HG03039 (cell line): ENCODE data around the gene ULK2.
"Not testable (repeated sequence)": the region's sequence is repeated elsewhere in the genome, so short reads cannot be mapped to it uniquely, and the experiment has no call there.

Experiments used
- ATAC-seq: cut with Tn5 transposase; IDR thresholded peaks from one replicate; pipeline ENCODE4 v1.9.1; 2021; ENCODE audit warnings: mild to moderate bottlenecking, moderate library complexity; ENCODE audit not compliant: unreplicated experiment

ULK2 gene

DNA sequence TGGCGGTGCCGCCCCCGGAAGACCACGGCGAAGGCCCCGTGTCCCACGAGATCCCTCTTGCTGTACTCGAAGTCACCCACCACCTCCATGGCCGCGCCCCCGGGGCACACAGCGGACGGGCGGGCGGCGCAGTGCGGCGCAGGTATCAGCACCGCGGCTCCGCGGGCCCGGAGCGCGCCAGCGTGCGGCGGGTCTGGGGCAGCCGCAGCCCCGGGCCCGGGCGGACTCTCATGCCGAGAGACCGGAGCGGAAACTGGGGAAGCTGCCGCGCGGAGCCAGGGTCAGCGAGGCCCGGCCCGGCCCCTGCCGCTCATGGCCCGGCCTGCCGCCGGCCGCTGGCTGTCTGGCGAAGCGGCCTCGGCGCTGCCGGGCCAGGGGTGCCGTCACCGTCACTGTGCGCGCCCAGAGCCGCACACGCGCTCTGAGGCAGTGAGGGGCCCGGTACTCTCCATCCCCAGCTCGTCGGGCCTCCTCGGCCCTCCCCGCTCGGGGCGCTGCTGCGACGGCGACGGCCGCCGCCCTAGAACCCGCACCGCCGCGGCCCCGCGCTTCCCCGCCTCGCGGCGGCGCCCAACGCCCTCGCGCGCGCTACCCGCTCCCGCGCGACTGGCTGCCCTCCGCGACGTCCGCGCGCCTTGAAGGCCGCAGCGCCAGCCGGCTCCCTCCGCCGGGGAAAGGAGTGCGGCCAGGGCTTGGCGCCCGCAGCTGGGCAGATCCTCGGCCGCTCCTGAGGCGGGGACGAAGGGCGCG lies at the start of gene ULK2:
TSS of gene ULK2 (minus strand) at position 608 of the 750 bp plus-strand sequence. CDS start at position 89, 519 bp downstream.
- peak; percentile 50 for ATAC-seq

DNA sequence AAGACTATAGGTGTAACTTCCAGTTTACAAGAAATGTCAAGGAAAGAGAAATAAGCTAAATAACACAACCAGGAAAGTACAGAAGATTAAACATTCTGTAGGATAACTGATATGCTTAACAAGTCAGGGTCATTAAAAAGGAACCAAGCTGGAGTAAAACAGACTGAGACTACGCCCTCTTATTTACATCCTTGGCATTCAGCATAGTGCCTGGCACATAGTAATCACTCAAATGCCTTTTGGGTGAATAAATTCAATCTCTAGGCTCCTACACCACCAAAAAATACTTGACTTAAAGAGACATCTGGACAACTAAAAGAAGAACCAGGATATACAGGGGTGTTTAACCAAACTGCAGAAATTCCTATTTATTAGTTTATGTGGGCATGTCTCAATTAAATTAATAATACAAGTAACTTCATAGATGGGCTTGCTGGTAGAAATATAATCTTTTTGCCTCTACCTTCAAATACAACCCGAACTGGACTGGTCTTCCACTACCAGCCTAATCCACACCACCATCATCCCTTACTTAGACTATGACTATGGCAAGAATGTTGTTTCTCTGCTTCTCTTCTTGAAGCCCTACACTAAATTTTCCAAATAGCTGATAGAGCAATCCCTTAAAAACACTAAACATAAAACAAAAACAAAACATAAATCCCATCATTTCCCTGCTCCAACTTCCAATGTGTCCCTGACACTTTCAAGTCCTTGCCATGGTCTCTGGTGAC lies 47.7 kb upstream of the ULK2 start:
- ATAC-seq = no peak

DNA sequence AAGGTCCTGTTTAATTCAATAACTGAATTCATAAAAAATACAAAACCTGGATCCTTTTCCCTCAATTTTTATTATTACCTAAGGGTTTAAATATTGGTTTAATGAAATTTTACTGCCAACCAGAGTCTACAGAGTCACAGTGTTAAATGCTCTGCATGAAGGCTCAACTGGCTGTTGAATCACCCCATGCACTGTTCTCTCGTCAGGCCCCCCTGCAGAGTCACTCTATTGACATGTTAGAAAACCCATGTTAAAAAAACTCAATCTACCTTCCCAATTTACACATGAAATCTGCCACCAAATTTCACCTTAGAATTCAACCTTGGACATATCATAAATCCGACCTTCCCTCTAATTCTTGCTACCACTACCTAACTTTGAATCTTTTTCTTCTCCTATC lies 43.3 kb upstream of the ULK2 start:
- no peak for ATAC-seq

DNA sequence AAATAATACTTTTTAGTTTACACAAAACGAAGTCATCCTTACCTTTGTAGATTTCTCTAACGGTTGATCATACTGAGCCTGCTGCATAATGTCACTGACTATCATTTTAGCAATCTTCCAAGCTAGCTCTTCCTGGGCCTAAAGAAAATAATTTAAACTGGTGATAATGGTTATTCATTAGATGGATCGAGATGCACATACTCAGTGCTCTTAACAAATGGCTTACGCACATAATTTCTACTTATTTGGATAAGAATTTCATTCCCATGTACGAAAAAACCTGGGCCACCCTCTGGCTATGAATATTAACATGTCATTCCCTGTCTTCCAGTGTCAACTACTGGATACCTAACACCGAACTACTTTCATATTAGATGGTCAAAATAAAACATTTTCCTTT lies 41.4 kb upstream of the ULK2 start:
- no peak for ATAC-seq

DNA sequence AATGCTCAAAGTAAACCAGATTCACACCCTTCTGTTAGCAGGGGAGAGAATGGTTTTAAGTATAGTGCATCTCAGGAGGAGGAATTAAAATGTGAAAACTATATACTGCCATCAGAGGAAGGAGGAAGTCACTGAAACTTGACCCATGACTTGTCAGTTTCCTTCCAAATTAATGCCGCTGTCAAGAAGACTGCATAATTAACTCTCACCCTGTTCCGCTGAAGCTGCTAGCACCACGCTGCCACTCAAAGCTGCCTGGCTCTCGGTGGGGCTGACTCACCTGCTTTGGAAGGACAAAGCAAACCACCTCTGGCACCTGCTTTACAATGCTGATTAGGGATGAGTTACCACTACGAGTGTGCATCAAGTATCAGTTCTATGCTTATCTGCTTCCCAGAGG lies 37.8 kb upstream of the ULK2 start:
- no peak for ATAC-seq

DNA sequence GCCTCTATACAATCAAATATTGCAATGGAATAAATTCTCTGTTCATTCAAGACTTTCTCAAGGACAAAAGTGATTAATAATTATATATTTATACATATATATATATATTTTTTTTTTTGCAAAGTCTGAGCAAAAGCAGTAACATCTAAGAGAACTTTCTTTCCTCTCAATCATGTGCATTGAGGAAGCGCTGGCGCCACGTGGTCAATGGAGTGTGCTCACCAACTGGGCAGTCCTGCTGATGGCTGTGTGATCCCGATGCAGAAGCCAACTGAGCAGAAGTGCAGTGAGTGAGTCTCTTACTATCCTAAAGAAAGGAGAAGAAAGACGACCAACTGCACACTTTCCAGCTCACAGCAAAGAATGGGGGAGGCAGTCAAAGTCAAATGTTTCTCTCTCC lies 37.2 kb upstream of the ULK2 start:
- no peak for ATAC-seq

DNA sequence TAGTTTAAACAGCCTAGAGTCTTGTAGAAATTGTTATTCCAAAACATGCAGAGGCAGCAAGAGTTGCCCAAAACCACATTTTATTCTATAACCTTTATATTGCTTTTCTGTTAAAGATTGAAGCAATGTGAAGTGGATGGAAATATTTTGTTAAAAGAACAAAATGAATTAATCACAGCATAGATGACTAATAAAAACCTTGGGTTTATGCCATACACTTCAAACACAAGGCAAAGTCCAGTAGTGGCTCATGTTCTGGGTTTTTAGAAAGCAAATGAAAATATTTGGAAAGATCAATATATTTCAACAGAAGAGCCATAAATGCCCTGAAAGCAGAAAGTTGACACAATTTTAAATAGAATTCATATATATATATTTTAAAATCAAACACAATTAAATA lies 36.7 kb upstream of the ULK2 start:
- ATAC-seq = no peak

DNA sequence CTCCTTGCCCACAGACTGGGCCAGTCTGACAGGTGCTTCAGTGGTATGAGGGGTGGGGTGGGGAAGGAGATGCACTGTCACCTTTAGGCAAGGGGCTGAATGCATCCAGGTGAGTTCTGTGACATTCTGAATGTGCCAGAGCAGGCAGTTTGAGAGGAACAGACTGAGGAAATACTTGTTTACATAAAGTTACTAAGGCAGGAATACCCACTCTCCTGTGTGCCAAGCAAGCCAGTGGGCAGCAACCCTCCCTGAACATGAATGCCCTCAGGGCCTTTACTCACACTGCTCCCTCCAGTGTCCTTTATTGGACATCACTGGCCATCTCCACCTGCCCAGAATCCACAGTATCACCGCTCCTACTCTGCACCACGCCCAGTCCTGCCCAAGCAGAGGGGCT lies 33.1 kb upstream of the ULK2 start:
- no peak for ATAC-seq

DNA sequence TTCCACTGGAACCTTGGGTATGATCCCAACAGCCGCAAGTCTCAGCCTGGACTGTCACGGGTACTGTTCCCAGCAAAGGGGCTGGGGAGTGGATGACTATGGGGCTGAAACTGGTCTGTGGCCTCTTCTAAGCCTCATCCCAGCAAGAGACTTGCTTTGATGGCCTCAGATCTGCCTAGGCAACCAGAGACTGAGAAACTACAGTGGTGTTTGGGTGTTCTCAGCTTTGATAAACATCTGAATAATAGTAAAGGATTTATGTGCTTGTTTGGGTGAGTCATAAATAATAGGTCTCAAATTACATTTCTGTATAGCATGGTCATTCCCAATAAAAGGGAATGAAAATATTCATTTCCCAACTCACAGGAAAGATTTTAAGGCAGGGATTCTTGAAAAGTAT lies 30.2 kb upstream of the ULK2 start:
- ATAC-seq = no peak

DNA sequence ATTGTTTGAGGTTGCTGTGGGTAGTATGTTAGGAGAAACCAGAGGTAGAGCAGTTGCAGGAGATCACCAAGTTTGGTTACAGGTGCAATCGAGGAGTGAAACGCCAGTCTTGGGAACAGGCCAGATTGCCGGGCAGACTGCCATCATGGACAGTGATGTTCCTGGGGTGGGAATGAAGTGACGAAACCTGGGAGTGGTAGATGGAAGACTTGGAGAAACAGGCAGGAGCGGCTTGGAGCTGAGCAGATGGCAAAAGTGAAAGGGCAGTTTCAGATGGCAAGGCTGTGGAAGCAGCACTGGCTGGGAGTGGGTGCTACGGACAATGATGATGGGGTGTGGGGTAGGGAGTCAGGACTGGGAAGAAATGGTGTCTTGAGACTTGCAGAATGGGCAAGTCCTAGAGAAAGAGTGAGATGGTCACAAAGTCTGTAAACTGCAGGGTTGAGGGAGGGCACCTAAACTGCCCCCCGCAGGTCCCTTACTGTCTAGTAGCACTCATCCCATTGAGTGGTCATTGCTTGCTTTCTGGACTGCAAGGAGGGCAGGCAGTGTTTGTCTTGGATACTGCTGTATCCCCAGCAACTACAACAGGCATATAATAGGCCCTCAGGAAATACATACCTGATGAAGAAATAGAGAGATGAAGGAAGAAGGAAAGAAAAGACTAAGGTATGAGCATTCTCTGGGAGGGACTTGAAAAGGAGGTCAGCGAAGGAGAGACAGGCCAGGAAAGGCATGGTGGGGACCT lies 29.5 kb upstream of the ULK2 start:
- ATAC-seq = no peak

DNA sequence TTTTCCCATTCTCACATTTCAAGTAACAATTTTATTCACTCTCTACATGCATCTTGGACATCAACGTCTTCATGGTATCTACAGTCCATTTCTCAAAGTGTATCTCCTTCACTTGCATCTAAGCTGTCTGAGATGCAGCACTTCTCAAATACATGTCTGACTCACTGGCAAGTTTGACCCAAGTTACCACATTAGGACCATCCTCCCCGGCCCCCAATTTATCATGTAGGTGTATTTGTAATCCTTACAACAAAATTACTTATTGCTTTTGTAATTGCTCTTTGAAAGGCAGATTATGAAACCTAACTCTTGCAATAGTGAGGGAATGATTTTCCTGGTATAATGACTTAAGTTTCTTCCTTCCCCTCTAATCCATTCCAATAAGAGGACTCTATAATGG lies 28.9 kb upstream of the ULK2 start:
- no peak for ATAC-seq

DNA sequence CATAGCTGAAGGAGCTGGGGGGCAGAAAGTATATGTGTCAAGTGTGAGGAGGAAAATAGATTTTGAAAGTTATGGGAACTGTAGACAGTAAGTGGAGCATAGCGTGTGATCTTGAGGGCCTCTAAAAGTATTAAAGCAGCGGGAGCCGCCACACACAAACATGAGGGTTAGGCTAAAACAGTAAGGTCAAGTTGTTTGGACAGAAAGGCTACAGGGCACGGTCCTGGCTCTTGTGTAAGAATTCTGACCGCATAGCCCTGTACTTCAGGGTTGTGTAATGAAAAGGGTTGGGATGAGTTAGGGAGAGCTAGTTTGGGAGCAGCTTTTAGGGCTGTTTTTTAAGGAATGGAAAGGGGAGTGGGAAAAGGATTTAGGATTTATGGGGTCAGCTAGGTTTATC lies 22.8 kb upstream of the ULK2 start:
- ATAC-seq = not testable (repeated sequence)

DNA sequence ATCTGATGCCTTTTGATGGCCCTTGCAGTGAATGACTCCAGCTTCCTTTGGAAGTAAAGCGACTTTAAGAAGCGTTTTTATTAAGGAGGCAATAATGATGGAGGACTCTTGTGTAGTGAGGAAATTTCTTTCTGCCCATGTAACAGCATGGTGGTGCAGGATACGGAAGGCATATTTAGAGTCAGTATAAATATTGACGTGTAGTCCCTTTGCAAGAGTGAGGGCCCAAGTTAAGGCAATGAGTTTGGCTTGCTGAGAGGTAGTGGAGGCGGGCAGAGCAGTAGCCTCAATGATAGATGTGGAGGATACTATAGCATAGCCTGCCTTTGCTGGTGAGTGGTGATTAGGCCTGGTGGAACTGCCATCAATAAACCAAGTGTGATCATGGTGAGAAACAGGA lies 22.3 kb upstream of the ULK2 start:
- ATAC-seq = not testable (repeated sequence)

DNA sequence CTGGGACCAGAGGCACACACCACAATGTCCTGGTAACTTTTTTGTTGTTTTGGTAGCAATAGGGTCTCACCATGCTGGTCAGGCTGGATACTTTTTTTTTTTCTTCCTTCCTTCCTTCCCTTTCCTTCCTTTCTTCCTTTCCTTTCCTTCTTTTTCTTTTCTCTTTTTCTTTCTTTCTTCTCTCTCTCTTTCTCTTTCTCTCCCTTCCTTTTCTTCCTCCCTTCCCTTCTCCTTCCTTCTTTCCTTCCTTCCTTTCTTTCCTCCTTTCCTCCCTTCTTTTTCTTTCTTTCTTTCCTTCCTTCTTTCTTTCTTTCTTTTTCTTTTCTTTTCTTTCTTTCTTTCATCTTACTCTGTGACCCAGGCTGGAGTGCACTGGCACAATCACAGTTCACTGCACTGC lies 18.4 kb upstream of the ULK2 start:
- ATAC-seq = no peak

DNA sequence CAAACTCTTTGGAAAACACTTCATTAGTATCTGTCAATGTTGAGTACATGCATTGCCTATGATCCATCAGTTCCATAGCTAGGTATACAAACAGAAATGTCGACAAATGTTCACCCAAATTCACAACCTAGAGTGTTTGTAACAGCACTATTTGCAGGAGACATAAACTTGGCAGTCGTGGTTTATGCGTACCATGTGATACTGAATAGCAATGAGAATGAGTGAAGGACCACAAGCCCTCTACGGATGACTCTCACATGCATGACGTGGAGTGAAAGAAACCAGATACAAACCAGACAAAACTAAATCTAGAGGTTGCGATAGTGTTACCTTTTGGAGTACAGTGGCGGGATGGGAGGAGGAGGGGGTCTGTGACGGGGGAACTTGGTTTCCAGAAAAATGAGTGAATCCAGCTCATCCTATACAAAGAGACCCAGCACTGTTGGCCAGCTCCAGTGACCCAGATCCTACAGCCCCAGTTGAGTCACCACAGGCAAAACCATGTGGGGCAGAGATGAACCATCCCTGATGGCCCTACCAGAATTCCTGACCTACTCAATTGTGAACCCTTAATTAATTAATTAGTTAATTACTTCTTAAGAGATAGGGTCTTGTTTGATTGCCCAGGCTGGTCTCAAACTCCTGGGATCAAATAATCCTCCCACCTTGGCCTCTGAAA lies 15.9 kb upstream of the ULK2 start:
- no peak for ATAC-seq

DNA sequence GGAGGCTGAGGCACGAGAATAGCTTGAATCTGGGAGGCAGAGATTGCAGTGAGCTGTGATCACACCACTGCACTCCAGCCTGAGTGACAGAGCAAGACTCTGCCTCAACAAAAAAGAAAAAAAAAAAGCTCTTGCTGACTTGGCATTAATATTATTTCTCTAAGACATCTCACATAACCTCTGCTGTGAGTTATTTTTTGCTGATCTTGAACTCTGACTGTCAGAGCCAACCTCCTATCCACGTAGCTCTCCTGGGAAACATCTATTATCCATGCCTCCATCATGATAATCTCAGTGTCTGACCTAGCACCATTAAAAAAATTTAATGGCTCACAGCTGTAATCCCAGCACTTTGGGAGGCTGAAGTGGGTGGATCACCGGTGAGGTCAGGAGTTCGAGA lies 12.7 kb upstream of the ULK2 start:
- no peak for ATAC-seq

DNA sequence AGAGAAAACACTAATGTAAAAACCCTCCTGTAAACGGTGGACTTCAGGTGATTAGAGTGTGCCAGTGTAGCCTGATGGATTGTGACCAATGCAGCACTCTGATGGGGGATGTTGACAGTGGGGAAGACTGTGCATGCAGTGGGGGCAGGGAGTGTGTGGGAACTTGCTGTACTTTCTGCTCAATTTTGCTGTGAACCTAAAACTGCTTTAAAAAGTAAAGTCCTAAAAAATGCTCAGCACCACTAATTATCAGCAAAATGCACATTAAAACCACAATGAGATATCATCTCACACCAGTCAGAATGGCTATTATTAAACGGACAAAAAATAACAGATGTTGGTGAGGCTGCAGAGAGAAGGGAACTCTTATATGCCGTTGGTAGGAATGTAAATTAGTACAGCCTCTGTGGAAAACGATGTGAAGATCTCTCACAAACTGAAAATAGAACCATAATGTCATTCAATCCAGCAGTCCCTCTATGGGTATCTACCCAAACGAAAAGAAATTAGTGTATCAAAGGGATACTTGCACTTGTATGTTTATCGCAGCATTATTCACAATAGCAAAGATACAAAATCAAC lies 9.7 kb upstream of the ULK2 start:
- no peak for ATAC-seq

DNA sequence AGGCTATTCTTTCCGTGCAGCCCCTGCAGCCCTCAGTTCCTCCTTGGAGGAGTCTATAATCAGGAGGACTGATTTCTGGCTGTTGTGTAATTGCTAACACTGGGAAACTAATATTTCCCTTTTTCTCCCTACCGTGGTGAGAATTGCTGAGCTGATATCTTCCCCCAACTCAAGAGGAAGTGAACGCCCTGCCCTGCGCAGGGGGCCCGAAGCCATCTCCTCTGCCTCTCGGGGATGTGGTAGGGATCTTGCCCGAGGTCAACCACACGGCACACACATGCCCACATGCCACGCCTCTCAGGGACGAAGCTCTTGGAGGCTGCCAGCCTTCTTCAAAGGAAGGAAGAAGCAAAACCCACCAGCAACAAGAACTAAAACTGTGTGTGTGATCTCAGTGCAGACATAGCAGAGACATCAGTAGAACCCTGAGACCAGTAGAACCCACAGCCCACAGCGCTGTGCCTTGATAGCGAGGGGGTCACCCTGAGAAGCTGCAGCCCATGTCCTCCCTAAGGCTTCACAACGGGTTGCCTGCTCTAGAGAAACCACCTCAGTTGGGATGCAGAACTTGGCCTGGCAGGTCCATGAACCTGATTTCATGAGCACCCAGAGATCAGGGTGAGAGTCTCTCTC lies 8.9 kb upstream of the ULK2 start:
- ATAC-seq = no peak

DNA sequence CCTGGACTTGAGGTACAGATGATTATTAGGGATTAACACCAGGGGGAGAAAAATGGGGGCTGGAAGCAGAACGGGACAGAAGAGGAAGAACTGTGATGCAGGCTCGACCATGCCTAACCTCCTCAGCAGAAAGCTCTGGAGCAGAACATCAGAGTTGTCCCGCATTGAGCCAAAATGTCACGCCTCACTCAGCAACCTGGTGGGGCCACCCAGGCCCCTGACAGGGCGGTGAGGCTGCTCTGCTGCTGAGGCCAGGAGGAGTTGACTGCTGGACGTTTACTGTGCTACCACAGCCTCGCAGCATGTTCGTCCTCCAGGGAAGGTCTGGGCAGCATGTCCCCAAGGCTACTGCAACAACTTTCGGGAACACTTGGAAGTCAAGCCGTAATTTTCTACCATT lies 6.5 kb upstream of the ULK2 start:
- no peak for ATAC-seq

DNA sequence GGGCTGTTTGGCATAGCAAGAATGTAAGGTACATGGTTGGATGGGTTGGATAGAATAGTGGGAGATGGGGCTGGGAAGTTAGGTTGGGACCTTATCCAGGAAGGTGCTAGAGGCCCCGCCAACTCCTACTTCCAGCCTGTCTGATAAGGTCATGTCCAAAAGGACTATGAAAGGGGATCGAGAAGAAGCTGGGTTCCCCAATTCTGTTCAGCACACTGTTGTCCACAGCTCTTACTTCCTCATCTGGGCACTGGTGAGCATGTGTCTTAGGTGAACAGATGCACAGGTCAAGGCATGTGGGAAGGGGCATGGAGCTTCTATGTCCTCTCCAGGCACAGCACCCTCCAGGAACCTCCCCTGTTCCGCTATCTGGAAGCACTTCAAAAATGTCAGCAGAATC lies 5.6 kb upstream of the ULK2 start:
- no peak for ATAC-seq

DNA sequence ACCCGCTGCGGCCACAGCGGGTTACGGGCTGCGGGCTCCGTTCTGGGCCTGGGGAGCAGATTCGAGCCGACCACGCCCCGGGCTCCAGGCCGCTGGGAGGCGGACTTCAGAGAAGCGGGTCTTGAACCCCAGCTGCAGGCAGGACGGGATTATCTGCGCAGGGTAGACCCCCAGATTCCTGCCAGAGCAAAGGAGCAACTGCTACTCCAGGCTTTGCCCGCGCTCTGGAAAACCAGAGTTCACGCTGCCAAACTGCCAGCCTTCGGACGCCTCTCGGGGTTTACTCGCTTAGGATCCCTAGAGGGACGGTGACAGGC lies 301 bp upstream of the ULK2 start:
- ATAC-seq = no peak
